CD4-positive, CD25-positive, alpha-beta regulatory T cell (primary cell): ENCODE data around the gene HOXC12. TPM values are rescaled to one million over a fixed set of nuclear protein-coding genes. Genes with fewer than 3 reads are reported as not detected.
A peak's percentile ranks its signal among the peaks of the same experiment; 100 is the strongest.

Source experiments
- ATAC-seq, 2 donors: fragments of 150-1000 bp; cut with Tn5 transposase; one replicate each; pipeline ENCODE4 v1.10.0; 2021; ENCODE audit warnings: low read depth in 2 of 2, moderate number of reproducible peaks in 2 of 2, moderate library complexity in 1 of 2
- DNase-seq, 3 donors: peaks; one replicate each; pipeline versions ENCODE4 v3.0.0 to v3.0.0-alpha.2; 2012 to 2022; ENCODE audit warnings: mixed read lengths in 1 of 3
- H3K27ac ChIP-seq: one replicate; pipeline ENCODE4 v1.7.0; 2013; ENCODE audit warnings: mild to moderate bottlenecking, low read length; ENCODE audit not compliant: insufficient read depth, poor library complexity, severe bottlenecking
- H3K27me3 ChIP-seq: one replicate; pipeline ENCODE4 v1.7.0; 2013; ENCODE audit warnings: low read length; ENCODE audit not compliant: control insufficient read depth, insufficient read depth
- H3K36me3 ChIP-seq: one replicate; pipeline ENCODE4 v1.7.0; 2013; ENCODE audit warnings: mild to moderate bottlenecking, low read length, moderate library complexity; ENCODE audit not compliant: control insufficient read depth, insufficient read depth
- H3K4me1 ChIP-seq: 2 replicates; pipeline ENCODE4 v1.7.0; 2013; ENCODE audit warnings: mild to moderate bottlenecking, low read length; ENCODE audit not compliant: insufficient read depth, control insufficient read depth, poor library complexity, severe bottlenecking
- H3K4me3 ChIP-seq: one replicate; pipeline ENCODE4 v1.7.0; 2013; ENCODE audit warnings: low read depth, mild to moderate bottlenecking, low read length, moderate library complexity
- H3K9me3 ChIP-seq, 2 experiments: 1 replicate in 1 of 2; 2 replicates in 1 of 2; pipeline ENCODE4 v1.7.0; 2013; ENCODE audit warnings: low read length in 2 of 2, mild to moderate bottlenecking in 1 of 2, moderate library complexity in 1 of 2; ENCODE audit not compliant: control insufficient read depth in 2 of 2
- H3K27ac Mint-ChIP-seq, 3 donors: one replicate each; pipeline ENCODE4 v1.8.0; 2020 to 2022; ENCODE audit warnings: mild to moderate bottlenecking in 3 of 3, mixed read lengths in 3 of 3, moderate library complexity in 2 of 3
- H3K27me3 Mint-ChIP-seq: one replicate; pipeline ENCODE4 v1.8.0; 2022; ENCODE audit warnings: mild to moderate bottlenecking, mixed read lengths
- H3K36me3 Mint-ChIP-seq: one replicate; pipeline ENCODE4 v1.8.0; 2020; ENCODE audit warnings: mixed read lengths
- H3K4me1 Mint-ChIP-seq, 4 donors: one replicate each; pipeline ENCODE4 v1.8.0; 2020 to 2022; ENCODE audit warnings: mixed read lengths in 4 of 4, mild to moderate bottlenecking in 1 of 4
- H3K4me3 Mint-ChIP-seq, 4 donors: one replicate each; pipeline ENCODE4 v1.8.0; 2020 to 2022; ENCODE audit warnings: mild to moderate bottlenecking in 4 of 4, mixed read lengths in 4 of 4, moderate library complexity in 3 of 4
- H3K9me3 Mint-ChIP-seq, 7 donors: one replicate each; pipeline ENCODE4 v1.8.0; 2020 to 2022; ENCODE audit warnings: mixed read lengths in 7 of 7, mild to moderate bottlenecking in 3 of 7, moderate library complexity in 2 of 7
- polyA plus RNA-seq, 4 donors: library from polyadenylated mRNA; unstranded; fragments of 300-500 nt; fragmentation: Illumina TruSeq; gene quantifications; one replicate each; pipeline ENCODE4 v1.2.3, GENCODE V29; 2021
- total RNA-seq: library from RNA; stranded (reverse); gene quantifications from one replicate; pipeline ENCODE4 v1.2.3, GENCODE V29; 2022

HOXC12 gene
- total and polyA plus RNA-seq, 5 donors from 2014 or later: not detected

DNA sequence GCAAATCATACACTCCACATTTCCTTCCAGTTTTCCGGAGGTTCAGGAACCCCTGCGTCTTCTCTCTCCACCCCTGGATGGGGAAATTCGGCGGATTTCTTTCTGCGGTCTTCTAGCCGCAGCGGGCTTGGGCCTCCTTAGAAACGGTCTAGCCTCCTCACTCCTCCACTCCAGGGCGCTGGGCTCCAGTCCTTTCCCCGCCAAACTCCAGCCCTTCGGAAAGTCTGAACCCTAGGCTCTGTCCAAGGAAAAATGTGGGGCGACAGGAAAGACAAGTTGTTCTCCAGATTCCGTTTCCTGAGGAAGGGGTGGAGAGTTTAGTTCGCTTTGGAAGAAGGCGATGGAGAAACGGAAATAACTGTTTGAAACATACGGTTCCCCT, 28.9 kb downstream of the HOXC12 start:
- Histone ChIP-seq H3K36me3 (no peaks in the 10 kb centered on the region), H3K27me3 (peaks cover 58% of the 10 kb centered on the region), H3K4me3 (no peak overlapping the region), H3K27ac (no peak overlapping the region), H3K9me3 (peaks cover 0 to 5% of the 10 kb centered on the region in 2 experiments), H3K4me1 (peaks cover 20% of the 10 kb centered on the region)
- Mint-ChIP-seq H3K9me3 (peaks cover 0 to 17% (median 0%) of the 10 kb centered on the region in 7 donors), H3K4me1 (peaks cover 5 to 49% (median 21%) of the 10 kb centered on the region in 4 donors), H3K36me3 (no peaks in the 10 kb centered on the region), H3K27ac (peak overlapping the region in 1 of 3 donors; percentile 63), H3K4me3 (peak overlapping the region in 3 of 4 donors; percentile 24 to 75 (median 36)), H3K27me3 (peaks cover 96% of the 10 kb centered on the region)
- DNase-seq (no peak), ATAC-seq (no peak)

DNA sequence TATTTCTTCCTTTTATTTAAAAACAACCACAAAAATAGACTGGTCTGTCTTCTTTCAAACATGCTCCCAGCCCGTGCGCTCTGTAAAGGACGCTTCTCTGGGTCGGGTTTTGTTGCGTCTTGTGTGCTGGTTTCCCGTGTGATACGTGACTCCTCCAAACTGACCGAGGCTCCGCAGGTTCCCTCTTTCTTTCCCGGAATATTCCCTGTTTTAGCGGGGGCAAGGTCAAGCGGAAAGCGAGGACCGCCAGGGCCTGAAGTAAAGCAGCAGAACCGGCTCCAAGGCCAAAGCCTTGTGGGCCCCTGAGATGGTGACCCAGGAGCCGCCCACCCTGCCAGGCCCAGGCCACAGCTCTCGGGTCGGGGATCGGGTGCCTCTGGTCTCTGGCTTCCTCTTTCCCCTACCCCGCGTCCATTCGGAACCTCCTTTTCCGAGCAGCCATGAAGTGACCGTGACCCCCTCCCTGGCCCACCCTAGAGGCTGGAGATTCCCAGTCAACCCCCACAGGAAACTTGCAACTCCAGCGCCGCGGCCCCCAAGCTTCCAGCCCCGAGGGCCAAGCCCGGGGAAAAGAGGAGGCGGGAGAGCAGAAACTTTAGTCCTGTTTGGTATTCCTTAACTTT, 29.4 kb downstream of the HOXC12 start:
- no peaks in the 10 kb centered on the region for H3K36me3 Mint-ChIP-seq
- DNase-seq (no peak), ATAC-seq (no peak)
- H3K4me1 ChIP-seq: peaks cover 25% of the 10 kb centered on the region
- H3K4me1 Mint-ChIP-seq: peaks cover 8 to 52% (median 24%) of the 10 kb centered on the region in 4 donors
- H3K9me3 ChIP-seq: peaks cover 0 to 5% of the 10 kb centered on the region in 2 experiments
- H3K4me3 ChIP-seq: no peak overlapping the region
- peak overlapping the region in 1 of 3 donors; percentile 63 for H3K27ac Mint-ChIP-seq
- peaks cover 57% of the 10 kb centered on the region for H3K27me3 ChIP-seq
- no peak overlapping the region for H3K27ac ChIP-seq
- peak overlapping the region in 2 of 4 donors; percentile 29 to 75 for H3K4me3 Mint-ChIP-seq
- H3K27me3 Mint-ChIP-seq: peaks cover 96% of the 10 kb centered on the region
- H3K36me3 ChIP-seq: no peaks in the 10 kb centered on the region
- peaks cover 0 to 17% (median 0%) of the 10 kb centered on the region in 7 donors for H3K9me3 Mint-ChIP-seq

- H3K36me3 ChIP-seq: no peaks in the 10 kb centered on the region
- peaks cover 0 to 5% of the 10 kb centered on the region in 2 experiments for H3K9me3 ChIP-seq
- DNase-seq (peak; percentile 49 to 84 (median 52)), ATAC-seq (peak; percentile 29 to 41)
- Mint-ChIP-seq H3K27me3 (peaks cover 96% of the 10 kb centered on the region), H3K4me3 (peak within 1 kb of the TSS; percentile 56 to 86 (median 76)), H3K36me3 (no peaks in the 10 kb centered on the region), H3K27ac (peak within 1 kb of the TSS in 1 of 3 donors; percentile 63), H3K9me3 (peaks cover 0 to 9% (median 0%) of the 10 kb centered on the region in 7 donors), H3K4me1 (peaks cover 16 to 62% (median 32%) of the 10 kb centered on the region in 4 donors)
- H3K4me3 ChIP-seq: no peak within 1 kb of the TSS
- no peak within 1 kb of the TSS for H3K27ac ChIP-seq
- H3K4me1 ChIP-seq: peaks cover 30% of the 10 kb centered on the region
- peaks cover 58% of the 10 kb centered on the region for H3K27me3 ChIP-seq
Observed at GRCh38 chr12:53984901-53985691, 30.4 kb downstream of the HOXC12 start, which contains the start of gene HOXC10. TSS of gene HOXC10 (plus strand) at chr12:53985146. CDS start at chr12:53985260, 114 bp downstream.

DNA sequence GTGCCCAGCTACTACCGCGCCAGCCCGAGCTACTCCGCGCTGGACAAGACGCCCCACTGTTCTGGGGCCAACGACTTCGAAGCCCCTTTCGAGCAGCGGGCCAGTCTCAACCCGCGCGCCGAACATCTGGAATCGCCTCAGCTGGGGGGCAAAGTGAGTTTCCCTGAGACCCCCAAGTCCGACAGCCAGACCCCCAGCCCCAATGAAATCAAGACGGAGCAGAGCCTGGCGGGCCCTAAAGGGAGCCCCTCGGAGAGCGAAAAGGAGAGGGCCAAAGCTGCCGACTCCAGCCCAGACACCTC, 30.9 kb downstream of the HOXC12 start:
- peak overlapping the region; percentile 56 to 86 (median 69) for H3K4me3 Mint-ChIP-seq
- no peak overlapping the region for H3K27ac Mint-ChIP-seq

DNA sequence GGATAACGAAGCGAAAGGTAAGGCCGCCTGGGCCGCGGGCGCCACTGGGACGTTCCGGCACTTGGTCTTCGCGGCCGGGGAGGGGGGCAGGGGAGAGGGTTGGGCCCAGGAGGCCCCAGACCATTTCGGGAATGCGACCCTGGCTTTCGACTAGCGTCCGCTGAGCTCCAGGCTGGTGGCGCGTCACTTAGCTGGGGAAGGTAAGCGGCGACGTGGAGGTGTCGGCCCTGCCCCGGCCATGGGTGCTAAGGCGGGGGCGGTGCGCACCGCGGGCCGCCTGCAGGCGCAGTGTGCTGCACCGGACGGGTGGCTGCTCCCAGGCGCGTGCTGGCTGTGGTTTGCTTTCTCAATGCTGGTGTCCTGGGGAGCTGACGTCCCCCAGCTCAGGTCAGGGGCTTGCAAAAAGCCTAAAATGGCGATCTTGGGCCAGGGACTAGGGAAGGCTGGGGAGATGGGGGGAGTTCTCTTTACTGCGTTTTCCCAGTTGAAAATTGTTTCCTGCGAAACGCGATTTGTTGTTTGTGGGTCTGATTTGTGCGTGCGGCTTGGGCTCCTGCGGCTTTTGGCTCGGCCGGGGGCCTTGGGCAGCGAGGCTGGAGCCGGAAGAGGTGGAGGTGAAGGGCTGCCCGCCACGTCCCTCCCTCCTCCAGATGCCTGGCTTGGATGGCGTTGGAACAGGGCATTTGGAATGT, 31.4 kb downstream of the HOXC12 start:
- peaks cover 57% of the 10 kb centered on the region for H3K27me3 ChIP-seq
- peaks cover 16 to 65% (median 33%) of the 10 kb centered on the region in 4 donors for H3K4me1 Mint-ChIP-seq
- peaks cover 96% of the 10 kb centered on the region for H3K27me3 Mint-ChIP-seq
- ATAC-seq: no peak
- H3K36me3 ChIP-seq: no peaks in the 10 kb centered on the region
- H3K4me3 Mint-ChIP-seq: peak overlapping the region in 3 of 4 donors; percentile 29 to 65 (median 51)
- H3K9me3 ChIP-seq: peaks cover 0 to 5% of the 10 kb centered on the region in 2 experiments
- H3K27ac Mint-ChIP-seq: peak overlapping the region in 1 of 3 donors; percentile 38
- H3K4me1 ChIP-seq: peaks cover 30% of the 10 kb centered on the region
- peak in 1 of 3 donors; percentile 41 for DNase-seq
- H3K36me3 Mint-ChIP-seq: no peaks in the 10 kb centered on the region
- H3K27ac ChIP-seq: no peak overlapping the region
- peaks cover 0 to 8% (median 0%) of the 10 kb centered on the region in 7 donors for H3K9me3 Mint-ChIP-seq
- H3K4me3 ChIP-seq: no peak overlapping the region

More for the DNA sequence above, 30.9 kb downstream of the HOXC12 start:
- Histone ChIP-seq H3K36me3 (no peaks in the 10 kb centered on the region), H3K4me1 (peaks cover 30% of the 10 kb centered on the region), H3K27ac (no peak overlapping the region), H3K9me3 (peaks cover 0 to 5% of the 10 kb centered on the region in 2 experiments), H3K4me3 (no peak overlapping the region), H3K27me3 (peaks cover 57% of the 10 kb centered on the region)
- Mint-ChIP-seq H3K36me3 (no peaks in the 10 kb centered on the region), H3K27me3 (peaks cover 96% of the 10 kb centered on the region), H3K4me1 (peaks cover 20 to 66% (median 34%) of the 10 kb centered on the region in 4 donors), H3K9me3 (peaks cover 0 to 8% (median 0%) of the 10 kb centered on the region in 7 donors)
- no peak for DNase-seq
- no peak for ATAC-seq

DNA sequence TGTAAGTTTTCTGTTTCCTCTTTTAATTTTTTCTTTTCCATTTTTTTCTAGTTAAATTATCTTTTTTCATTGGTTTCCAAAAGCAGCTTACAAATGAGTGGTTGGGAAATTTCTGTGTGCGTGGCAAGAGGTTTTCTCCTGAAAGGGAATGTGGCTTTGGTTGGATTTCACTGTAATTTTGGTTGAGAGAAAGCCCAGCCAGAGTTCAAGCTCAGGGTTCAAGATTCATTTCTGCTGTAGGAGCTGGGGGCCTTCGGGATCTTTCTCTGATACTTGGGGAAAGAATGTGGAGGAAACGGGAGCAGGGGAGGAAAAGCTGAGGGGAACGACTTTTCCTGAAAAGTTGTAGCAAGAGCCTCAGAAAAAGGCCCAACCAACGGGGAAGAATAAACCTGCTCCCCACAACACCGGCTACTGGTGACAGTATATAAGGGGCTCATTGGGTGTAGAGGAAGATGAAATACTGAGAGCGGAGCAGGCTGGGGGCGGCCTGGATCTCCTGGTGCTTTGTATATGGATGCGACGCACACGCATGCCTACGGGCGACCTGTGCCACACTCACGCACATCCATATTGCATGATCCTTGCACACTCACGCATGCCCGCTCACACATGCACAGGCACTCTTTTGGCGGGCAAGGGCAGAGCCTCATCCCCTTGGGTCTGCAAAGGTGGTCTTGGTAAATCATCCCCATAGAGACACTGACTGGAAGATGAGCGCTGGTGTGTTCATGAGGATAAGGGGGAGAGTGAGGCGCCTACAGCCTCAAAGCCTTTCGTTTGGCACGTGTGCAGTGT, 32.2 kb downstream of the HOXC12 start:
- Mint-ChIP-seq H3K27ac (no peak overlapping the region), H3K4me1 (peaks cover 15 to 65% (median 34%) of the 10 kb centered on the region in 4 donors), H3K9me3 (peaks cover 0 to 8% (median 0%) of the 10 kb centered on the region in 7 donors), H3K4me3 (peak overlapping the region in 2 of 4 donors; percentile 15 to 29), H3K36me3 (no peaks in the 10 kb centered on the region), H3K27me3 (peaks cover 96% of the 10 kb centered on the region)
- ATAC-seq: no peak
- no peak overlapping the region for H3K4me3 ChIP-seq
- peaks cover 0 to 5% of the 10 kb centered on the region in 2 experiments for H3K9me3 ChIP-seq
- no peak overlapping the region for H3K27ac ChIP-seq
- H3K27me3 ChIP-seq: peaks cover 59% of the 10 kb centered on the region
- peaks cover 30% of the 10 kb centered on the region for H3K4me1 ChIP-seq
- DNase-seq: no peak
- no peaks in the 10 kb centered on the region for H3K36me3 ChIP-seq

DNA sequence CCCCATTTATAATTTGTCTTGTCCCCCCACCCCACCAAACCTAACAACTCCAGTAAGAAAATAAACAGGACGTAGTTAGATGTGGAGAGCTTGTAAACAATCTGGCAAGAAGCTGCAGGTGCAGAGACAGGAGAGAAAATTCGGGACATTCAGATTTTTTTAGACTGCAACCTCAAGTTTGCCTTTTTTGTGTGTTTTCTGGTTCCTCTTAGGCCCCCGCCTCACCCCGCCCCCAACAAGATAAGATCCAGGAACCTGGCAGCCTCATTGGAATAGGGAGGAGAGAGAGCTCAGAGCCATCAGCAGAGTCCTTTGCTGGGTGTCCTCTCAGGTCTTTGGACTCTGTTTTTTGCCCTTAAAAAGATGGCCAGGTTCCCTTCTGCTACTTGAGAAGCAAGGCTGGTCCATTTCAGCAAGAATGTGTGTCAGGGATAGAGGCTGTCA, 33.1 kb downstream of the HOXC12 start:
- peaks cover 30% of the 10 kb centered on the region for H3K4me1 ChIP-seq
- no peaks in the 10 kb centered on the region for H3K36me3 ChIP-seq
- H3K4me3 ChIP-seq: no peak overlapping the region
- H3K27me3 ChIP-seq: peaks cover 60% of the 10 kb centered on the region
- H3K36me3 Mint-ChIP-seq: no peaks in the 10 kb centered on the region
- DNase-seq (no peak), ATAC-seq (no peak)
- peaks cover 0 to 8% (median 0%) of the 10 kb centered on the region in 7 donors for H3K9me3 Mint-ChIP-seq
- peaks cover 15 to 63% (median 34%) of the 10 kb centered on the region in 4 donors for H3K4me1 Mint-ChIP-seq
- H3K9me3 ChIP-seq: peaks cover 0 to 5% of the 10 kb centered on the region in 2 experiments
- no peak overlapping the region for H3K27ac ChIP-seq
- H3K4me3 Mint-ChIP-seq: peak overlapping the region in 2 of 4 donors; percentile 14 to 23
- no peak overlapping the region for H3K27ac Mint-ChIP-seq
- H3K27me3 Mint-ChIP-seq: peaks cover 96% of the 10 kb centered on the region
